Adrenal gland (tissue), 5 donors: ENCODE results near the gene CDK14.

Experiments
- CTCF ChIP-seq, 6 experiments: fragments of 450-650 bp in 4 of 6; fragments of 200-600 bp in 2 of 6; sonication (generic) in 1 of 6; IDR thresholded peaks; 1 replicate in 5 of 6; 2 replicates in 1 of 6; pipeline versions ENCODE4 v1.5.1 to v1.8.0; 2016 to 2021; ENCODE audit warnings: antibody characterized with exemption in 6 of 6, mild to moderate bottlenecking in 2 of 6, moderate library complexity in 1 of 6
- POLR2A ChIP-seq, 2 donors: fragments of 450-650 bp; IDR thresholded peaks; one replicate each; pipeline ENCODE4 v1.6.1; 2017; ENCODE audit warnings: antibody characterized with exemption in 2 of 2, mild to moderate bottlenecking in 2 of 2, moderate library complexity in 1 of 2
- donor health status: DM: no; HTN: no; CAD: no.

DNA sequence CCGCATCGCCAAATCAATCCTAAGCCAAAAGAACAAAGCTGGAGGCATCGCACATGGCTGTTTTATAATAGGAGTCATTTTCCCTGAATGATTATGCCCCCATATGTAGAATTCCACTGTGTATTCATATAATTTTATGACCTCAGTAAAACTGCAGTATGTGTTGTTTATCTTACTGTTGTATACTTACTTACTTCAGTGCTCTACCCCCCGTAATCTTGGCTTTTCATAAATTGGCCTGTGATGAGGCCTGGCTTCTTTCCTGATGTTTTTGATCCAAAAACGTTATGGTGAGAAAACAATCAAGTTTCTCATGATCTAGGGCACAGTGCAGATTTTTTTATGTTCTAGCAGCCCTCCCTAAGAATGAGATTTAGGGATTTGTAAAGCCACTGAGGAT, 361.8 kb downstream of the CDK14 start:
- TF ChIP-seq POLR2A (IDR thresholded peaks at IDR 0.05) (no peak), CTCF (IDR thresholded peaks at IDR 0.05) (no peak)
